HCT116 (cell line): ENCODE data around the gene RCE1. TPM values are rescaled to one million over a fixed set of nuclear protein-coding genes. Genes with fewer than 3 reads are reported as not detected.

Experiments
- ATAC-seq: fragments of 200-7000 bp; cut with Tn5 transposase; 2 replicates; pipeline ENCODE4 v1.9.1; 2020; ENCODE audit warnings: mild to moderate bottlenecking, moderate library complexity
- BruUV-seq: library from RNA; stranded (reverse); fragments of 400-500 nt; replicated peaks from 2 replicates; lab custom pipeline; 2021; lab: Mats Ljungman, UMichigan
- CTCF ChIA-PET: fragments of 300-600 bp; sonication (Branson Sonifier 250); formaldehyde crosslinking; loops from one replicate; lab custom pipeline; 2021; ENCODE audit warnings: antibody characterized with exemption; lab: Charles Lee
- POLR2A ChIA-PET: fragments of 300-600, 350-600 bp; sonication (Branson Sonifier 250); formaldehyde crosslinking; loops from one replicate; lab custom pipeline; 2021; ENCODE audit warnings: antibody characterized with exemption; lab: Charles Lee
- RAD21 ChIA-PET, 2 experiments: fragments of 300-600 bp; sonication (Branson Sonifier 250); formaldehyde crosslinking; loops; one replicate each; lab custom pipeline; 2023; ENCODE audit warnings: low total read pairs in 2 of 2; ENCODE audit not compliant: uncharacterized antibody in 2 of 2, unreplicated experiment in 2 of 2, low non-redundant PET in 1 of 2; lab: Charles Lee
- DNase-seq: peaks from one replicate; pipeline ENCODE4 v3.0.0-alpha.2; 2010; ENCODE audit warnings: low read depth, low spot score
- H2AFZ ChIP-seq: fragments of 200-600 bp; shearing (Covaris generic), sonication (generic); 2 replicates; pipeline ENCODE4 v1.6.1; 2017; ENCODE audit warnings: low read depth, mixed run types, mixed read lengths, antibody characterized with exemption, low read length; ENCODE audit not compliant: poor library complexity, severe bottlenecking
- H3K27ac ChIP-seq: 2 replicates; pipeline ENCODE4 v1.5.1; 2012; ENCODE audit warnings: low read depth, low read length
- H3K27me3 ChIP-seq: fragments of 200-600 bp; sonication (generic); 2 replicates; pipeline ENCODE4 v1.6.1; 2016; ENCODE audit warnings: mixed run types, low read length, mixed read lengths; ENCODE audit not compliant: insufficient read depth
- H3K36me3 ChIP-seq, 2 experiments: fragments of 200-500 bp in 1 of 2; fragments of 200-600 bp in 1 of 2; sonication (Bioruptor generic) in 1 of 2; sonication (generic) in 1 of 2; 2 replicates each; pipeline versions ENCODE4 v1.5.1 to v1.6.1; 2014 to 2016; ENCODE audit warnings: low read length in 2 of 2, inconsistent platforms in 1 of 2, mixed read lengths in 1 of 2, mixed run types in 1 of 2; ENCODE audit not compliant: insufficient read depth in 2 of 2, control insufficient read depth in 1 of 2
- H3K4me1 ChIP-seq, 2 experiments: fragments of 200-600 bp in 1 of 2; sonication (generic) in 1 of 2; 2 replicates each; pipeline versions ENCODE4 v1.5.1 to v1.6.1; 2012 to 2017; ENCODE audit warnings: low read length in 2 of 2, inconsistent platforms in 1 of 2, mild to moderate bottlenecking in 1 of 2, mixed read lengths in 1 of 2, mixed run types in 1 of 2, moderate library complexity in 1 of 2; ENCODE audit not compliant: insufficient read depth in 2 of 2, control insufficient read depth in 1 of 2
- H3K4me2 ChIP-seq: fragments of 200-600 bp; sonication (generic); 2 replicates; pipeline ENCODE4 v1.6.1; 2017; ENCODE audit warnings: mixed run types, low read length, mixed read lengths
- H3K4me3 ChIP-seq, 2 experiments: fragments of 200-600 bp in 1 of 2; sonication (generic) in 1 of 2; replicated peaks in 1 of 2; 2 replicates each; pipeline ENCODE4 v1.5.1; 2011 to 2016; ENCODE audit warnings: low read length in 2 of 2, control low read depth in 1 of 2, low read depth in 1 of 2, mild to moderate bottlenecking in 1 of 2, mixed read lengths in 1 of 2, mixed run types in 1 of 2
- H3K79me2 ChIP-seq: fragments of 200-600 bp; sonication (generic); 2 replicates; pipeline ENCODE4 v1.6.1; 2017; ENCODE audit warnings: mild to moderate bottlenecking, mixed run types, low read length, moderate library complexity, mixed read lengths; ENCODE audit not compliant: insufficient read depth
- H3K9ac ChIP-seq: fragments of 200-600 bp; sonication (generic); 2 replicates; pipeline ENCODE4 v1.6.1; 2016; ENCODE audit warnings: low read length, mixed read lengths
- H3K9me2 ChIP-seq: fragments of 200-600 bp; sonication (generic), shearing (Covaris generic); 2 replicates; pipeline ENCODE4 v1.6.1; 2017; ENCODE audit warnings: mixed run types, mild to moderate bottlenecking, moderate library complexity; ENCODE audit not compliant: insufficient read depth
- H3K9me3 ChIP-seq, 2 experiments: fragments of 200-500 bp in 1 of 2; fragments of 200-600 bp in 1 of 2; sonication (Bioruptor generic) in 1 of 2; sonication (generic) in 1 of 2; 2 replicates each; pipeline ENCODE4 v1.6.1; 2014 to 2017; ENCODE audit warnings: low read length in 2 of 2, mixed read lengths in 2 of 2, inconsistent platforms in 1 of 2, low read depth in 1 of 2, mild to moderate bottlenecking in 1 of 2, mixed run types in 1 of 2, moderate library complexity in 1 of 2; ENCODE audit not compliant: control insufficient read depth in 1 of 2, insufficient read depth in 1 of 2
- H4K20me1 ChIP-seq: fragments of 200-600 bp; sonication (generic), shearing (Covaris generic); 2 replicates; pipeline ENCODE4 v1.6.1; 2017; ENCODE audit warnings: mixed run types, mild to moderate bottlenecking, moderate library complexity; ENCODE audit not compliant: insufficient read depth
- intact Hi-C: fragments of 100-400 bp; cut with micrococcal nuclease; formaldehyde crosslinking; loops from 2 replicates; pipeline ENCODE4 v1.10.0; 2022
- total RNA-seq: library from RNA; stranded (reverse); gene quantifications from one replicate; pipeline ENCODE4 v1.2.1, GENCODE V29; 2021; ENCODE audit not compliant: unreplicated experiment
- TF ChIP-seq, protein P1 (sequence below): IDR thresholded peaks from 2 replicates; pipeline ENCODE4 v1.6.1; 2012; ENCODE audit warnings: low read depth
- TF ChIP-seq, protein P2 (sequence below): IDR thresholded peaks from 2 replicates; pipeline ENCODE4 v1.6.1; 2012

RCE1 gene
- total RNA-seq, 1 experiment from 2014 or later = 35.3 TPM

- TF ChIP-seq, protein P1, sequence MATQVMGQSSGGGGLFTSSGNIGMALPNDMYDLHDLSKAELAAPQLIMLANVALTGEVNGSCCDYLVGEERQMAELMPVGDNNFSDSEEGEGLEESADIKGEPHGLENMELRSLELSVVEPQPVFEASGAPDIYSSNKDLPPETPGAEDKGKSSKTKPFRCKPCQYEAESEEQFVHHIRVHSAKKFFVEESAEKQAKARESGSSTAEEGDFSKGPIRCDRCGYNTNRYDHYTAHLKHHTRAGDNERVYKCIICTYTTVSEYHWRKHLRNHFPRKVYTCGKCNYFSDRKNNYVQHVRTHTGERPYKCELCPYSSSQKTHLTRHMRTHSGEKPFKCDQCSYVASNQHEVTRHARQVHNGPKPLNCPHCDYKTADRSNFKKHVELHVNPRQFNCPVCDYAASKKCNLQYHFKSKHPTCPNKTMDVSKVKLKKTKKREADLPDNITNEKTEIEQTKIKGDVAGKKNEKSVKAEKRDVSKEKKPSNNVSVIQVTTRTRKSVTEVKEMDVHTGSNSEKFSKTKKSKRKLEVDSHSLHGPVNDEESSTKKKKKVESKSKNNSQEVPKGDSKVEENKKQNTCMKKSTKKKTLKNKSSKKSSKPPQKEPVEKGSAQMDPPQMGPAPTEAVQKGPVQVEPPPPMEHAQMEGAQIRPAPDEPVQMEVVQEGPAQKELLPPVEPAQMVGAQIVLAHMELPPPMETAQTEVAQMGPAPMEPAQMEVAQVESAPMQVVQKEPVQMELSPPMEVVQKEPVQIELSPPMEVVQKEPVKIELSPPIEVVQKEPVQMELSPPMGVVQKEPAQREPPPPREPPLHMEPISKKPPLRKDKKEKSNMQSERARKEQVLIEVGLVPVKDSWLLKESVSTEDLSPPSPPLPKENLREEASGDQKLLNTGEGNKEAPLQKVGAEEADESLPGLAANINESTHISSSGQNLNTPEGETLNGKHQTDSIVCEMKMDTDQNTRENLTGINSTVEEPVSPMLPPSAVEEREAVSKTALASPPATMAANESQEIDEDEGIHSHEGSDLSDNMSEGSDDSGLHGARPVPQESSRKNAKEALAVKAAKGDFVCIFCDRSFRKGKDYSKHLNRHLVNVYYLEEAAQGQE = no peak
- TF ChIP-seq, protein P2, sequence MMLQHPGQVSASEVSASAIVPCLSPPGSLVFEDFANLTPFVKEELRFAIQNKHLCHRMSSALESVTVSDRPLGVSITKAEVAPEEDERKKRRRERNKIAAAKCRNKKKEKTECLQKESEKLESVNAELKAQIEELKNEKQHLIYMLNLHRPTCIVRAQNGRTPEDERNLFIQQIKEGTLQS = no peak
- Histone ChIP-seq H3K9me3 (no peaks in the 10 kb centered on the region), H3K27ac (no peak overlapping the region), H3K4me2 (no peak overlapping the region), H4K20me1 (no peaks in the 10 kb centered on the region), H3K36me3 (no peaks in the 10 kb centered on the region), H3K4me1 (peaks cover 23 to 52% of the 10 kb centered on the region in 2 experiments), H3K4me3 (no peak overlapping the region), H2AFZ (no peak overlapping the region), H3K9ac (no peak overlapping the region), H3K27me3 (no peaks in the 10 kb centered on the region), H3K9me2 (no peaks in the 10 kb centered on the region), H3K79me2 (no peaks in the 10 kb centered on the region)
- RAD21 ChIA-PET = no interaction called here
- intact Hi-C loops = loop anchor here (5.0 kb wide), 1 partner anchor 78 kb away; no protein-coding TSS in a partner anchor
- BruUV-seq = no TSS peak
- DNase-seq (no peak), ATAC-seq (no peak)
- CTCF ChIA-PET = interaction anchor here (2.0 kb wide), 1 partner anchor 11 kb away, joined by 9 read pairs; no protein-coding TSS in a partner anchor
- POLR2A ChIA-PET = interaction anchor here (1.2 kb wide), 1 partner anchor 125 kb away, joined by 3 read pairs; no protein-coding TSS in a partner anchor
Measured at GRCh38 chr11:66894141-66894540, 50.9 kb downstream of the RCE1 start.

Other genes with a start within 250 kb of the RCE1 start
- gene RBM14, start 226.8 kb upstream of the RCE1 start, total RNA-seq = 95.3 TPM
- gene RBM4, start 204.7 kb upstream of the RCE1 start, total RNA-seq = 94.4 TPM
- gene RBM4B, start 165.6 kb upstream of the RCE1 start, total RNA-seq = 18.1 TPM
- gene SPTBN2, start 114.2 kb upstream of the RCE1 start, total RNA-seq = 18.5 TPM
- gene LRFN4, start 13.6 kb downstream of the RCE1 start, total RNA-seq = 55.4 TPM
- 24.1 TPM for gene PC, start 114.9 kb downstream of the RCE1 start, total RNA-seq
- 0.25 TPM for gene C11orf86, start 131.9 kb downstream of the RCE1 start, total RNA-seq
- 4.3 TPM for gene SYT12, start 179.7 kb downstream of the RCE1 start, total RNA-seq
- 42.0 TPM for gene RHOD, start 213.4 kb downstream of the RCE1 start, total RNA-seq